Measurements from ENCODE around the gene SP2. TPM values are rescaled to one million over a fixed set of nuclear protein-coding genes. Genes with fewer than 3 reads are reported as not detected.

Gene SP2
- total and polyA plus RNA-seq, 2 of the 8 experiments (the other 6 are each of a cell fraction or from before 2014, with no cell fraction given): 5.6 to 13.8 TPM

DNA sequence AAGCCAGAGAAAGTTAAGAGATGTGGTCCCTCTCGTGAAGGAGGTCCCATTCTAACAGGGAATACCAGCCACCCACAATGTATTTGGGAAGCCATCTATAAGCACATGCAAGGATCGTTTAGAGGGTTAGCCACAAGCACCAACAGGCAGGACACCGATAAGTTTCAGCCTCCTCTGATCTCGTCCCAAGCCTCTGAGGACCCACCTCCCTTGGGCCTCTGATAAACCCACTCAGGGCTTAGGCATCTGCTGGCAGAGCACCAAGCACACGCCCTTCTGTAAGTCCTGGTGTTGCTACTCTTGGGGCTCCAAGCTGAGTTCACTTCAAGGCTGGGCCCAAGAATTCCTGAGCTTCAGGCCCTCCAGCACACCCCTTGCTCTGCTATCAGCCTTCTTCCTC, 39.9 kb downstream of the SP2 start (continued):
- TF ChIP-seq, protein P1, sequence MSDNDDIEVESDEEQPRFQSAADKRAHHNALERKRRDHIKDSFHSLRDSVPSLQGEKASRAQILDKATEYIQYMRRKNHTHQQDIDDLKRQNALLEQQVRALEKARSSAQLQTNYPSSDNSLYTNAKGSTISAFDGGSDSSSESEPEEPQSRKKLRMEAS (IDR thresholded peaks at IDR 0.05): no peak
- TF ChIP-seq CBX8 (IDR thresholded peaks at IDR 0.05; ENCODE audit: borderline replicate concordance, low read depth, low read length): no peak
- no peak for TF ChIP-seq SAP30 (IDR thresholded peaks at IDR 0.05; ENCODE audit: insufficient read depth, insufficient replicate concordance, low read length)
